RWPE2 (cell line): Measurements from ENCODE around the gene RIMBP2.

ENCODE experiments used
- ATAC-seq: fragments of 200-7000 bp; cut with Tn5 transposase; 3 replicates; pipeline ENCODE4 v1.9.1; 2021; ENCODE audit warnings: low read depth
- DNase-seq: peaks from one replicate; pipeline ENCODE4 v3.0.0-alpha.2; 2020; ENCODE audit warnings: low spot score
- H3K27ac ChIP-seq: fragments of 450-650 bp; 2 replicates; pipeline ENCODE4 v1.5.1; 2017; ENCODE audit warnings: mild to moderate bottlenecking; ENCODE audit not compliant: poor library complexity, severe bottlenecking
- H3K27me3 ChIP-seq: fragments of 250-450 bp; sonication (Bioruptor Pico); 2 replicates; pipeline ENCODE4 v1.5.1; 2021; ENCODE audit warnings: mild to moderate bottlenecking, moderate library complexity; ENCODE audit not compliant: insufficient read depth, poor library complexity, severe bottlenecking
- H3K36me3 ChIP-seq: fragments of 250-450 bp; sonication (Bioruptor Pico); 2 replicates; pipeline ENCODE4 v1.5.1; 2020; ENCODE audit warnings: low read depth, mild to moderate bottlenecking, moderate library complexity
- H3K4me1 ChIP-seq: fragments of 250-450 bp; sonication (Bioruptor Pico); 2 replicates; pipeline ENCODE4 v1.5.1; 2021; ENCODE audit warnings: mild to moderate bottlenecking, moderate library complexity; ENCODE audit not compliant: insufficient read depth, poor library complexity, severe bottlenecking
- H3K4me3 ChIP-seq: fragments of 250-450 bp; sonication (Bioruptor Pico); 2 replicates; pipeline ENCODE4 v1.5.1; 2021; ENCODE audit warnings: mild to moderate bottlenecking, moderate library complexity; ENCODE audit not compliant: severe bottlenecking
- H3K9me3 ChIP-seq: fragments of 250-450 bp; sonication (Bioruptor Pico); 2 replicates; pipeline ENCODE4 v1.5.1; 2021; ENCODE audit warnings: mild to moderate bottlenecking, moderate library complexity; ENCODE audit not compliant: severe bottlenecking
- CTCF ChIP-seq: fragments of 450-650 bp; IDR thresholded peaks from one replicate; pipeline ENCODE4 v1.5.1; 2017; ENCODE audit warnings: mild to moderate bottlenecking, moderate library complexity; ENCODE audit not compliant: poor library complexity, severe bottlenecking

RIMBP2 gene

GRCh38 chr12:130461447-130461815, 254.7 kb downstream of the RIMBP2 start:
- H3K9me3 ChIP-seq = no peaks in the 10 kb centered on the region
- no peak for DNase-seq
- TF ChIP-seq CTCF = no peak

GRCh38 chr12:130460611-130461446, 255.3 kb downstream of the RIMBP2 start:
- no peak overlapping the region for H3K27ac ChIP-seq
- no peaks in the 10 kb centered on the region for H3K27me3 ChIP-seq
- TF ChIP-seq CTCF = no peak

More at GRCh38 chr12:130461447-130461815, 254.7 kb downstream of the RIMBP2 start:
- no peaks in the 10 kb centered on the region for H3K4me1 ChIP-seq
- no peak overlapping the region for H3K4me3 ChIP-seq
- no peaks in the 10 kb centered on the region for H3K36me3 ChIP-seq
- no peak for ATAC-seq
- no peaks in the 10 kb centered on the region for H3K27me3 ChIP-seq
- no peak overlapping the region for H3K27ac ChIP-seq

GRCh38 chr12:130459916-130460315, 256.2 kb downstream of the RIMBP2 start:
- Histone ChIP-seq H3K9me3 (no peaks in the 10 kb centered on the region), H3K36me3 (no peaks in the 10 kb centered on the region), H3K27ac (no peak overlapping the region), H3K27me3 (no peaks in the 10 kb centered on the region), H3K4me1 (no peaks in the 10 kb centered on the region), H3K4me3 (no peak overlapping the region)
- DNase-seq (no peak), ATAC-seq (no peak)
- TF ChIP-seq CTCF = no peak

More at GRCh38 chr12:130460611-130461446, 255.3 kb downstream of the RIMBP2 start:
- no peak for DNase-seq
- no peak for ATAC-seq
- H3K36me3 ChIP-seq = no peaks in the 10 kb centered on the region
- no peak overlapping the region for H3K4me3 ChIP-seq
- no peaks in the 10 kb centered on the region for H3K9me3 ChIP-seq
- H3K4me1 ChIP-seq = no peaks in the 10 kb centered on the region

- H3K27me3 ChIP-seq = no peaks in the 10 kb centered on the region
- ATAC-seq = no peak
- no peaks in the 10 kb centered on the region for H3K4me1 ChIP-seq
- no peaks in the 10 kb centered on the region for H3K9me3 ChIP-seq
- no peak overlapping the region for H3K4me3 ChIP-seq
- DNase-seq = no peak
- H3K27ac ChIP-seq = no peak overlapping the region
- no peaks in the 10 kb centered on the region for H3K36me3 ChIP-seq
- TF ChIP-seq CTCF = no peak
Measured at GRCh38 chr12:130458341-130458740, 257.8 kb downstream of the RIMBP2 start.

GRCh38 chr12:130457215-130457614, 258.9 kb downstream of the RIMBP2 start:
- no peak overlapping the region for H3K4me3 ChIP-seq
- H3K27me3 ChIP-seq = no peaks in the 10 kb centered on the region
- no peaks in the 10 kb centered on the region for H3K9me3 ChIP-seq
- DNase-seq = no peak
- TF ChIP-seq CTCF = no peak
- no peak for ATAC-seq
- no peaks in the 10 kb centered on the region for H3K4me1 ChIP-seq
- no peaks in the 10 kb centered on the region for H3K36me3 ChIP-seq
- no peak overlapping the region for H3K27ac ChIP-seq
